ENCODE measurements around the gene NPC1. TPM values are rescaled to one million over a fixed set of nuclear protein-coding genes. Genes with fewer than 3 reads are reported as not detected.

The NPC1 gene
- total RNA-seq, 3 donors from 2014 or later, result 39.5 to 100 (median 81.3) TPM

GRCh38 chr18:23572012-23572411 lies 14.3 kb downstream of the NPC1 start:
- TF ChIP-seq POLR2A (IDR thresholded peaks at IDR 0.05) (no peak), CTCF (IDR thresholded peaks at IDR 0.05) (no peak), POLR2AphosphoS5 (IDR thresholded peaks at IDR 0.05) (no peak)
- Histone ChIP-seq H3K4me1 (peaks cover 0 to 3% of the 10 kb centered on the region in 2 donors), H3K4me3 (no peak overlapping the region), H3K36me3 (no peaks in the 10 kb centered on the region), H3K9me3 (no peaks in the 10 kb centered on the region), H3K27me3 (no peaks in the 10 kb centered on the region), H3K27ac (no peak overlapping the region)
- intact Hi-C loops (cut with DNase I; ENCODE audit: low total_unique reads), result no loop called here
- no peak for DNase-seq (ENCODE audit: low spot score in 2 of 2)

- DNase-seq (ENCODE audit: low spot score in 2 of 2), result no peak
- H3K4me3 ChIP-seq, result no peak overlapping the region
- peaks cover 0 to 3% of the 10 kb centered on the region in 2 donors for H3K4me1 ChIP-seq
- no peaks in the 10 kb centered on the region for H3K27me3 ChIP-seq
- no peaks in the 10 kb centered on the region for H3K9me3 ChIP-seq
- intact Hi-C loops (cut with DNase I; ENCODE audit: low total_unique reads), result no loop called here
- no peaks in the 10 kb centered on the region for H3K36me3 ChIP-seq
- no peak overlapping the region for H3K27ac ChIP-seq
- TF ChIP-seq CTCF (IDR thresholded peaks at IDR 0.05) (no peak), POLR2AphosphoS5 (IDR thresholded peaks at IDR 0.05) (no peak), POLR2A (IDR thresholded peaks at IDR 0.05) (no peak)
Observed at GRCh38 chr18:23570912-23571504, 15.3 kb downstream of the NPC1 start.

GRCh38 chr18:23569299-23570063 lies 16.8 kb downstream of the NPC1 start:
- intact Hi-C loops (cut with DNase I; ENCODE audit: low total_unique reads), result no loop called here
- H3K4me1 ChIP-seq, result peaks cover 0 to 3% of the 10 kb centered on the region in 2 donors
- peak overlapping the region in 1 of 2 donors; percentile 26 for H3K27ac ChIP-seq
- no peaks in the 10 kb centered on the region for H3K27me3 ChIP-seq
- H3K9me3 ChIP-seq, result no peaks in the 10 kb centered on the region
- H3K36me3 ChIP-seq, result no peaks in the 10 kb centered on the region
- DNase-seq (ENCODE audit: low spot score in 2 of 2), result no peak
- TF ChIP-seq POLR2A (IDR thresholded peaks at IDR 0.05) (no peak), POLR2AphosphoS5 (IDR thresholded peaks at IDR 0.05) (no peak), CTCF (IDR thresholded peaks at IDR 0.05) (no peak)
- no peak overlapping the region for H3K4me3 ChIP-seq

- H3K9me3 ChIP-seq, result no peaks in the 10 kb centered on the region
- peaks cover 0 to 2% of the 10 kb centered on the region in 2 donors for H3K4me1 ChIP-seq
- no peaks in the 10 kb centered on the region for H3K36me3 ChIP-seq
- H3K27ac ChIP-seq, result peak overlapping the region; percentile 34 to 50
- no peak overlapping the region for H3K4me3 ChIP-seq
- intact Hi-C loops (cut with DNase I; ENCODE audit: low total_unique reads), result no loop called here
- H3K27me3 ChIP-seq, result no peaks in the 10 kb centered on the region
- no peak for TF ChIP-seq POLR2A (IDR thresholded peaks at IDR 0.05)
- no peak for TF ChIP-seq POLR2AphosphoS5 (IDR thresholded peaks at IDR 0.05)
- TF ChIP-seq CTCF (IDR thresholded peaks at IDR 0.05), result no peak
- no peak for DNase-seq (ENCODE audit: low spot score in 2 of 2)
Observed at GRCh38 chr18:23568281-23569138, 17.8 kb downstream of the NPC1 start.
